ENCODE results near the gene TUBE1. TPM values are rescaled to one million over a fixed set of nuclear protein-coding genes. Genes with fewer than 3 reads are reported as not detected.
"Not testable (repeated sequence)": the region's sequence is repeated elsewhere in the genome, so short reads cannot be mapped to it uniquely, and the experiment has no call there.

TUBE1 gene
- total RNA-seq = 21.6 TPM
- long read RNA-seq, transcript TUBE1-202 (12 exons, 2,142 nt) = major isoform, 14 of 29 reads
- long read RNA-seq, partial matches to known transcripts = 4 of 29 reads
- long read RNA-seq, other reads (novel, unspliced or antisense) = 8 of 29 reads

DNA sequence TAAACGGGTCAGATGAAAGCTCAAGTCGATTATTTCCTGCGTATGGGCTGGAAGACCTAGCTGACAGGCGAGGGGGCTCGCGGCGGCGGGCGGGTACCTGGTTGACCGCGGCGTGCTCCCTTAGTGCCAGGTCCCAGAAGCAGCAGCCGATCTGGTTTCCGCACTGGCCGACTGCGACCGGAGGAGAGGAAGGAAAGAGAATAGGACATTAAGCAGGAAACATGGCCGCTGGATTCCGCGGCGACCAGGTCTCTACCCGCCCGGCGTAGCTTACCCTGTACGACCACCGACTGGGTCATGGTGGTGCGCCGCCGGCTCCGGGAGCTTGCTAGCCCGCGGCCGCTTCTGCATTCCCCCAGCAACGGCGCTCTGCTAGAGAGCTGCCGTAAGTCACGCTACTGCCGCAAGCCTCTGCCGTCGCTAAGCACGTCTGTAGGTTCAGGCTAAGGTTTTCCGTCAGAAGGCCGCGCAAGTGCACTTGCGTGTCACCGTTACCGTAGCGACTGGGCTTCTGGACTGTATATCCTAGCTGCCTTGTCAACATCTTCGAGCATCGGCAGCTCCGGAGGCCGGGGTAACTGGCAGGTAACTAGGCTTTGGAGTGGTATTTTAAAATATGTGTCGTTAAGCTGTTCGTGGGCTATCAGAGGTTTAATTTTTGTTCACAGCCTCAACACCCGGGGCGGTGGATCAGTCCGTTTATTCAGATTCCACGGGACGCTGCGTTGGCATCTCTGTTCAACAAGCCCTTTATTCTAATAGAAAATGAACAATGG lies at the start of gene TUBE1, which contains the start of gene FAM229B:
Gene TUBE1, minus strand, starts transcription at position 347 of the 776 bp plus-strand sequence. Its CDS starts 48 bp downstream, at position 299.
Gene FAM229B, plus strand, starts transcription at position 456 of the 776 bp plus-strand sequence. CDS start 11,693 bp downstream, outside the sequence.
- peak; percentile 97 for DNase-seq (ENCODE audit: low spot score)
- intact Hi-C loops (cut with DNase I) = loop anchor here (10.0 kb wide), 1 partner anchor 197 kb away; no protein-coding TSS in a partner anchor

DNA sequence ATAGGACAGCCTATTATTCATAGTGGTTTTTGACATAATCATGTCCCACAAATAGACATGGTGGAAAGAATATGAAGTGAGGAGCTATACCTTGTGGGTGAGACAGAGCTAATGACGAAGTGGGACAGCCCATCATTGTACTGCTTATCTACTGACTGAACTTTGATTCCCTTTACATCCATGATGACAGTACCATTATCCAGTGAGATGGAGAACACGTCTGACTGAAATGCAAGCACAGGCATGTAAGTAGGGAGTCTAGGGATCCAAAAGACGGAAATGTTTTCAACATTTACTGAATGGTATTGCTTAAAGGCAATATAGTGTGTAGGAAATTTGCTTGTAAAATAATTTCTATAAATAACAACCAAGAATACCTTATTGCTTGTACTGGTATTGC lies 43.6 kb upstream of the TUBE1 start:
- intact Hi-C loops (cut with DNase I) = no loop called here
- no peak for DNase-seq (ENCODE audit: low spot score)

GRCh38 chr6:112128208-112128607 lies 40.9 kb upstream of the TUBE1 start:
- intact Hi-C loops (cut with DNase I) = no loop called here

GRCh38 chr6:112123982-112124381 lies 36.7 kb upstream of the TUBE1 start:
- no peak for DNase-seq (ENCODE audit: low spot score)
- intact Hi-C loops (cut with DNase I) = no loop called here

More at GRCh38 chr6:112128208-112128607, 40.9 kb upstream of the TUBE1 start:
- DNase-seq (ENCODE audit: low spot score) = no peak

GRCh38 chr6:112122756-112123155 lies 35.5 kb upstream of the TUBE1 start:
- DNase-seq (ENCODE audit: low spot score) = no peak
- intact Hi-C loops (cut with DNase I) = no loop called here

DNA sequence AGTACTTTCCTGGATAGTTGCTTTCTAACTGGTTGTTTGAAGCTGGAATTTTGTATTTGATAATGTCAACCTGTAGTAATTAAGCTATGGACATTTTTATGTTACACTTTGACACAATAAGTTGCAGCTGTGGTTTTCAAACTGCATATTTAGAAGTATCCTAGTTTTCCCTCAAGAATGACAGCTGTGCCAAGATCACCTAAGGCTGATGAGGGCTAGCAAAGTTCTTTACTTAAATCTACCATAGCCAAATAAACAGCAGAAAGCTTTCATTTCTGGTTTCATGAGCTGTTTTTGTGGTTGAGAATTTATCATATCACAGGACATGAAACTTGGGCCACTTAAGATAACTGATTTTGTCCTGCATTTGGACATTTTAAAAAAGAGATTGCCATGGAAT lies 30.8 kb upstream of the TUBE1 start:
- intact Hi-C loops (cut with DNase I) = no loop called here

GRCh38 chr6:112117554-112117953 lies 30.3 kb upstream of the TUBE1 start:
- intact Hi-C loops (cut with DNase I) = no loop called here

More for the DNA sequence above, 30.8 kb upstream of the TUBE1 start:
- no peak for DNase-seq (ENCODE audit: low spot score)

GRCh38 chr6:112116221-112116620 lies 28.9 kb upstream of the TUBE1 start:
- intact Hi-C loops (cut with DNase I) = no loop called here

More at GRCh38 chr6:112117554-112117953, 30.3 kb upstream of the TUBE1 start:
- no peak for DNase-seq (ENCODE audit: low spot score)

DNA sequence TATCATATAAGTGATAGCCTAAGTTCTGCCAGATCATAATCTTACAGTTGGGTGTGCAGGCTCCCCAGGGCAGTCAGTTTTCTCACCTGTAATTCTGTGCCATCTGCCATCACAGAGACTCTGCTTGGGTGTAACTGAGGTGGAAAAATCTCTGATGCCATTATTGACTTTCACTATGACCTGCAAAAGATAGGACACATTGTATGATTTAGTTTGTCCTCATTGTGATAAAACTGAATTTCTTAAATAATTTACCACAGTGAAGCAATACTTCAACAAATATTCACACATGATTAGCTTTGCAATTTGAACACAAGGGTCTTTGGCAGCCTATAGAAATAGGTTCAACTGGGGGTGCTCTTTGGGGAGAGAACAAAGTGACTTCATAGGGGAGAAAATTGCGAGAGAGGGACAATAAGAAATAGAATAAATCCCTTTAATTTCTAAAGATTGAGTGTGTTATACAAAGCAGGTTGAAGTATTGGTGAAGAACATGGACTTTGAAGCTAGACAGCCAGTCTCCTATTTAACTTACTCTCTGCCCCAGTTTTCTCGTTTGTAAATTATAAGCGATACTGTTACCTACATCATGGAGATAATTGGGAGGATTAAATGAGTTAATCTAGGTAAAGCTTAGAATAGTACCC lies 27.4 kb upstream of the TUBE1 start:
- intact Hi-C loops (cut with DNase I) = no loop called here
- DNase-seq (ENCODE audit: low spot score) = no peak

More at GRCh38 chr6:112116221-112116620, 28.9 kb upstream of the TUBE1 start:
- DNase-seq (ENCODE audit: low spot score) = no peak

GRCh38 chr6:112113918-112114317 lies 26.6 kb upstream of the TUBE1 start:
- DNase-seq (ENCODE audit: low spot score) = no peak
- intact Hi-C loops (cut with DNase I) = no loop called here

DNA sequence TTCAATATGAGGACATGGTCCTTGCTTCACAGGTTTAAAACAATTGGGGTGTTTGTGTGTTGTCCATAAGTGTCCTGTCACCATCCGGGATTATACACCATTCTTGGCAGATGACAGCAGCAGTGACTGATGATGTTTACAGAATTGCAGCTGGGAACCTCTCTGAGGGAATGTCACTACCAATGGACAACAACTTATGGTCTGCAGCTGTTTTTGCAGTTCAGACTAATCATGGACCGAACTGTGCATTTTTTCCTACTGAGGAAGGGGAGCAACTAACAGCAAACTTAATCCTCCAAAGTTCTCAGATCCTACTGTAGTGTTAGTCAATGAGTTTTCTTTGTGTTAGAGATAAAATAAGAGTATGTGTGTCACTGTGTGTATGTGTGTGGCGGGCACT lies 26.1 kb upstream of the TUBE1 start:
- intact Hi-C loops (cut with DNase I) = no loop called here

GRCh38 chr6:112109262-112109661 lies 22.0 kb upstream of the TUBE1 start:
- DNase-seq (ENCODE audit: low spot score) = no peak
- intact Hi-C loops (cut with DNase I) = no loop called here

More for the DNA sequence above, 26.1 kb upstream of the TUBE1 start:
- no peak for DNase-seq (ENCODE audit: low spot score)

DNA sequence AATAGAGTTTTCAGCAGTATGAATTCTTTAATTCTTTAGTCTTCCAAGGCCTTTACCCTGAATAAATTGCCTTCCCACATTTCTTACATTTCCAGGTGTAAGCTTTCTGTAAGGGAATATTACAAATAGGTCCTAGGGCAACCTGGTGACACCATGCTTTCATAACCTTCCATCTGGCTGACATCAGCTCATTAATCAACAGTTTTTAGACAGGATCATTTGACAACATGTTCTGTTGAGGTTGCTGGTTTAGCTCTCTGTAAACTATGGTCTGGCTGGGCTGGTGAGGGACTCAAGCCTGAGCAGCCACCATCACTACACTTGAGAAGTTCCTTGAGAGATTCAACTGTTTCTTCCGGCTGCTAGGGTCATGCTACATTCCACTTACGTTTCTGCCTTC lies 19.3 kb upstream of the TUBE1 start:
- intact Hi-C loops (cut with DNase I) = no loop called here
- DNase-seq (ENCODE audit: low spot score) = no peak

GRCh38 chr6:112106026-112106425 lies 18.7 kb upstream of the TUBE1 start:
- DNase-seq (ENCODE audit: low spot score); intact Hi-C loops (cut with DNase I): not testable (repeated sequence)

DNA sequence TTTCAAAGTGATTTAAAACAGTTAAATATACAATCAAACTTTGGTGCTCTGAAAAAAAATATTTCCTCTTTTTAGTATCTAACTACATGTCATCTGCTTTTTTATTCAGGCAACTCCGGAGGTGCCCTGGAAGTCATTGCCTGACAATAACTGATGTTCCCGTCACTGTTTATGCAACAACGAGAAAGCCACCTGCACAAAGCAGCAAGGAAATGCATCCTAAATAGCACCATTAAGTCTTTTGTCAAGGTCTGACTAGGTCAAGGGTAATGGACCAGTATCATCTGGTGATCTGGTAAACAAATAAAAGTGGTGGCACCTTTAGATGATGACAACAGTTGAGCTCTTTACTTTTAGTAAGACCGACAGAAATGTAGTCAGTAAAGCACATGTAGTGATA lies 13.3 kb upstream of the TUBE1 start:
- DNase-seq (ENCODE audit: low spot score) = no peak
- intact Hi-C loops (cut with DNase I) = no loop called here

- no peak for DNase-seq (ENCODE audit: low spot score)
- intact Hi-C loops (cut with DNase I) = no loop called here
These were observed 9.6 kb upstream of the TUBE1 start for GRCh38 chr6:112096901-112097300.

GRCh38 chr6:112087916-112088315 lies 634 bp upstream of the TUBE1 start:
- intact Hi-C loops (cut with DNase I) = loop anchor here (10.0 kb wide), 1 partner anchor 197 kb away; no protein-coding TSS in a partner anchor
- no peak for DNase-seq (ENCODE audit: low spot score)

- intact Hi-C loops (cut with DNase I) = loop anchor here (10.0 kb wide), 1 partner anchor 198 kb away; no protein-coding TSS in a partner anchor
- DNase-seq (ENCODE audit: low spot score) = no peak
These were observed 542 bp downstream of the TUBE1 start for GRCh38 chr6:112086744-112087135.

DNA sequence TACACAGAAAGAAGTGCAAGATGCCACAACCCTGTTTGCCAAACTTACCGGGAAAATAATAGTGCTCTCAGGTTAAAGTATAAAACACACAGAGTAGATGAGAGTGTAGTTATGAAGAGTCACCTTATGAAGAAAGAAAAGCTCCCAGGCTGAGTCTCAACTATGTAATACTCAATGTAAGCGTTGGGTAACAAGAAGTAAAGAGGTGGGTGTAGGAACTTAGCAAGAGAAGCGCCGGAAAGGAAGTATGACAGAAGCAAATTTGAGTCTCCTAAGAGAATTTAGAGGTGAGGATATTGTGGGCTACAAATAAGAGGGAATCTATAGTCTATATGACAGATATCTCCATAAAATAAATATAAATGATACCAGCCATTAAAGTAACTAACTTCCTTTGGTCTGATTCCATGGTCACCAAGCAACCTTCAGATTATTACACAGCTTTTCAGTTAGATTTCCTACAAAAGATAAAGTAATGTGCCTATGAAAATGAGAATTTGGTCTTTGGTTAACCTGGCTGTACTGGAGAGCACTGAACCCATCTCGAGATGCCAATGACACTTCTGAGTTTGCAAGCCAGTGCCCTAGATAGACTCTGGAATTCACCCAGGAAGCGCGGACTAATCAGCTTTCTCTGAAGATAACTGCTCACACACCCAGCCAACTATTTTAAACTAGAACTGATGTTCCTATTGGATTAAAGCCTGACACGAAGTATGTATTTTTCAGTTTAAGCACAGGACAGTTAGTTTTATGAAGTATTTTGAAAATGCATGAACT lies 1.8 kb downstream of the TUBE1 start:
- DNase-seq (ENCODE audit: low spot score) = no peak
- intact Hi-C loops (cut with DNase I) = loop anchor here (10.0 kb wide), 1 partner anchor 199 kb away; no protein-coding TSS in a partner anchor

All from cardiac septum (tissue), 1 donor.